ENCODE data around the gene NALF2.
A peak's percentile ranks its signal among the peaks of the same experiment; 100 is the strongest.

NALF2 gene

DNA sequence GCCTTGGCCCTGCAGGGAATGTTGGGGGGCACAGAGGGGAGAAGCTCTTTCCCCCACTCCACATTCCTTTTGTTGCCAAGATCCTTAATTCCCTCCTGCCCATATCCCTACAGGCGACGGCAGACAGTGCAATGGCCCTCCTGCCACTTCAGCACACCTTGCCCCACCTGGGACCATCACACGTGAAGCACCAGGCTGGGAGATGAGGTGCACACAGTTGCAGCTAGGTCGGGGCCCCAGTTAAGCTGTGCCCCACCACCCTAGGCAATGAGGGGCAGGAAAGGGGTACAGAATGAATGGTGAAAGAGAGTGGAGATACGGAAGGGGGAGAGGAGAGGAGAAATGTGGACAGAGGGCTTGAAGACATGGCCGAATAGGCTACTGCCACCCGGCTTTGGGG, 26.2 kb downstream of the NALF2 start:
- DNase-seq (ENCODE audit: low read depth): no peak

- no peak for DNase-seq (ENCODE audit: low read depth)
These were observed 27.1 kb downstream of the NALF2 start for GRCh38 chrX:69531031-69531755.

DNA sequence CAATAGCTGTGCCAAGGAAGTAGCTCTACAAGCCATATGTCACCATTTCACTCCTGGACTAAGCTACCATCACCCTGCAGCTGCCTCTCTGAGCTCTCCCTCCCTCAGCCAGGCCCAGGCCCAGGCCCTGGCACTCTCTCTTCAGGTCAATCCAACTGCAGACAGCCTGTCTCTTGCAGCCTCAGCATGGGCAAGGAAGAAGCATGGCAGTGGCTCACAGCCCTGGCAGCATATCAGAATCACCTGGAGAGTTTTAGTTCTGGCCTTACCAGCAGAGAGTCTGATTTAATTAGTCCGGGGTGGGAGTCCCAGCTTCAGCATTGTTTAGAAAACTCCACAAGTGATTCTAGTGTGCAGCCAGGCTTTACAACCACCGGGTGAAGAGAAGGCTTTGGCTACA, 31.5 kb downstream of the NALF2 start:
- DNase-seq (ENCODE audit: low read depth): no peak

DNA sequence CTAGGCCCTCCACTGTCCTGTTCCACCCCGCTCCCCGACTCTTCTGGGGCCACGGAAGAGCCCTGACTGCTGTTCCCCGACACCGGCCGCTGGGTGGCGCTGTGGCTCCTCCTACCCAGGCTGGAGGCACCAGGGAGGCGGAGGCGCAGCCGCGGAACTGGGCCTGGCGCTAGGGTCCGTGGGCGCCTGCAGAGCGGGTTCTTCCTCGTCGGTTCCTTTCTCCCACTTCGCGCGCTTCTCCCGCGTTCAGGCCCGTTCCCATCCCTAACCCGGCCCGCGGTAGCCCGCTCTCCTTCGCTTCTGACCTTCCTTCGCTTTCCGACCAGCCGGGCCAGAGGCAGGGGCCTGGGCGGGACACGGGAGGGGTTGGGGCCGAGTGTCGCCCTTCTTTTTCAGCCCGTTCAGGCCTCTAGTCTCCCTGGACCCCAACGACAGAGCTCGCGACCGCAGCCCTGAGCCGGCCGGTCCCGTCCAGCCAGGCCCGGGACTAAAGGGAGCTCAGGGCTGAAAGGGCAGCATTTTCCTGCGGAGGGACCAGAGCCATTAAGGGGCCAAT, 34.3 kb downstream of the NALF2 start:
- peak; percentile 35 for DNase-seq (ENCODE audit: low read depth)

- DNase-seq (ENCODE audit: low read depth): no peak
These were observed 35.3 kb downstream of the NALF2 start for GRCh38 chrX:69539437-69539836.

DNA sequence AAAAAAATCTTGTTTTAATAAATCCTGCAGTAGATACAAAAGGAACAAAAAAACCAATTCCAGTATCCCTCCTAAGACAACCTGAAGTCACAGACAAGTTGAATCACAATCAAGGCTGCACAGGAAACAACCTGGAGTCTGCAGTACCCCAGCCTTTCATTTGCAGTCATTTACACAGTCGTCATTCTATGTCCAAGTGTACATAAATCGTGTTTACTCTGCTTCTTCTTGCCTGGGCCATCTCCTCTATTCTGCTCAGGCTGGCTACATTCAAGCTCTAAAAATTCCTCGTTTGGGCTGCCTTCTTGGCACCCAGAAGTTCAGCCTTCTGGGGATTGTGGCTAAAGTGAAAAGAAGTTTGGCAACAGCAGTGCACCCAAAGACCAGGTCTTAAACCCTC, 37.8 kb downstream of the NALF2 start:
- DNase-seq (ENCODE audit: low read depth): no peak

DNA sequence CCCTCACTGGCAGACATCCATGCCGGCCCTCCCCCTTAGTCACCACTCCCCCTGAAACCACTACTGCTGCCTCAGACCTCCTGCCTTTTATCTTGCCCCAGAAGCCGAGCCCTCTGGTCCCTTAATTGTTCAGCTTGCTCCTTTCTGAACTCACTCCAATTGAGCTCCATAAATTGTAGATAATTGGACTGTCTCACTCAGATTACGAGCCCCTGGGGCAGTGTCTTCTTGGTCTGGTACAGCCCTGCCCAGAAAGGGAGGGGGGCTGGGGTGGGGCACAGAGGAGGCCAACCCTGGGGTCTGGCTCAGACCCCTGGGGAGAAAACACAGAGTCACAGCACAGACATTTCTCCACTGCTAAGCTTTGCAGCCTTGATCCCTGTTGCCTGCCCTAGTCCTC, 39.4 kb downstream of the NALF2 start:
- no peak for DNase-seq (ENCODE audit: low read depth)

DNA sequence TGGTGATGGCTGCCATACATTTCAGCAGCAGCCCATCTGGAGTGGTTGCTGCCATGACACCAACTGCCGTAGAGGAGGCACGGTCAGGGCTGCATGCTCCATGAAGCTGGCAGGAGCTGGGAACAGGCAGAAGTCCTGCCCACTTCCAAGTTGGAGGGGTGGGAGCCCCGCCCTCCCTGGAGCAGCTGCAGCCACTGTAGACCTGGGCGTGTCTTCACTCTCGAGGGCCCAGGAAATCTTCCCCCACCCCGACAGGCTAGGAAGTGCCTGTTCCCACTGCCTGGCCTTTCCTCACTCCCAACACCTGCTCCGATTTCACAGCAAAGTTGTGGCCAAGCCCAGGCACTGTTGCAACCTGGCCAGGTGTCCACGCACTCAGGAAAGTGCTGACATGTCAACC, 42.3 kb downstream of the NALF2 start:
- DNase-seq (ENCODE audit: low read depth): no peak

GRCh38 chrX:69546978-69547377, 42.9 kb downstream of the NALF2 start:
- DNase-seq (ENCODE audit: low read depth): no peak

GRCh38 chrX:69551421-69552009, 47.4 kb downstream of the NALF2 start:
- no peak for DNase-seq (ENCODE audit: low read depth)

DNA sequence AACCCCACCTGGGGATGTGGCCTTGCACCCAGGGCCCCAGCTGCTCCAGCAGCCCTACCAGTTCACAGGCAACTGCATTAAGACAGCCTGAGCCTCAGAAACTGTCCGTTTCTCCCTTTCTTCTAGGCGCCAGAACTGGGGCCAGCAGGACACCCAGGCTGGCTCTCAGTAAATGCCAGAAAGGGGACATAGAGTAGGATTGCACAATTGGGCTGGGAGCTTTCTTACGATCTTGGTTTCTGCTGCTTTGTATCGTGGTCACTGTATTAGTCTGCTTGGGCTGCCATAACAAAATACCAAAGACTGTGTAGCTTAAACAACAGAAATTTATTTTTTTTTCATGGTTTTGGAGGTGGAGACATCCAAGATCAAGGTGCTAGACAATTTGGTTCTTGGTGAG, 48.4 kb downstream of the NALF2 start:
- no peak for DNase-seq (ENCODE audit: low read depth)
